GM19452 (cell line): ENCODE data around the gene IGHMBP2.

Experiments
- ATAC-seq: cut with Tn5 transposase; IDR thresholded peaks from one replicate; pipeline ENCODE4 v1.9.1; 2021; ENCODE audit not compliant: unreplicated experiment

Gene IGHMBP2

DNA sequence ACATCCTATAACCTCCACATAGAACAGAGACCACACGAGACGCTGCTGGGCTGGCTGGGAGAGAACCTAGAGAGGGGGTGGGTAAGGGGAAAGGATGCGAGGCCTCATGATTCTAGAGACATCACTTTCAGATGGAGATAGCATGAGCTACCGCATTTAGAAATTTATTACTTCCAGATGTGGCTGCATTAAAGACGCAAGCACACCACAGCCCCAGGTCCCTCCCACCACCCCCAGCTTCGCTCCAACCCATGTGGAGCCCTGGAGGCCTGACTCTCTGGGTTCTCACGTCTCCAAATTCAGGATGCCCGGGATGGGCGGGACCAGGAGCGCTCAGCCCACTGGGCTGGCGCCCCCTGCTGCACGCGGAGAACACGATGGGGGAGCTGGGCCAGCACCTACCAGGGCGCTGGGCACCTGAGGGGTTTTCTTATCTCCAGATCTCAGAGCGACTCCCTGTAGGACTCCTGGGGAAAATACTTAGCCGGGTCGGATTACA, 13.7 kb upstream of the IGHMBP2 start:
- ATAC-seq: no peak

DNA sequence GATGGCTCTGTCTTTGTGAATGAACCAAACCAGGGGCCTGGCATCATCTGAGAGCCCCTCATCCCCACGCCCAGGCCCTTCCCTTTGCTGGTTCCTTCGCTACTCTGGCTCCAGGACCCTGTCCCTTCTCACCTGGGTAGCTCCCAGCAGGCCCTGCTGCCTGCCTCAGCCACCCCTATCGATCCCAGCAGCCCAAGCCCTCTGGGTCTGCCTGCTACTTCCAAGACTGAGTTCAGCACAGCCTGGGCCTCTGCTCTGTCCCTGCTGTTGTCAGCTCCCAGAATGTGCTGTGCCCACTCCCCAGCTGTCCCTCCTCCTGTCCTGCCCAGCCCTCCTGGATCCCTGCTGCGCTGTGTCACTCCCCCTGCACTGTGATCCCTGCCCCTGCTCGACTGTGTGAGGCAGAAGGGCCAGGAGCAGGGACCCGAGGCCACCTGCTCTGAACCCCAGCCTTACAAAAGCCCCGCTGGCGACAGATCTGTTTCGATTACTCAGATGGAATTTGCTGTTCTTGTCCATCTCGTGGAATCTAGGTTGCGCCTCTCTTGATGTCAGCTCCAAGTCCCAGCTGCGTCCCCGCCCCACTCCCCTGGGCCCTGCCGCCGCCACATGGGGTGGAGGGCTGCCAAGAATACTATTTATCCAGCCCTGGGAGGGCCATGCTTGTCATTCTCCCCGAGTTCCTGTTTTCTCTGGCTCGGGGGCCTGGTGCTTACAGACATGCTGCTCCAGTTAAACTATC, 13.0 kb upstream of the IGHMBP2 start:
- no peak for ATAC-seq

DNA sequence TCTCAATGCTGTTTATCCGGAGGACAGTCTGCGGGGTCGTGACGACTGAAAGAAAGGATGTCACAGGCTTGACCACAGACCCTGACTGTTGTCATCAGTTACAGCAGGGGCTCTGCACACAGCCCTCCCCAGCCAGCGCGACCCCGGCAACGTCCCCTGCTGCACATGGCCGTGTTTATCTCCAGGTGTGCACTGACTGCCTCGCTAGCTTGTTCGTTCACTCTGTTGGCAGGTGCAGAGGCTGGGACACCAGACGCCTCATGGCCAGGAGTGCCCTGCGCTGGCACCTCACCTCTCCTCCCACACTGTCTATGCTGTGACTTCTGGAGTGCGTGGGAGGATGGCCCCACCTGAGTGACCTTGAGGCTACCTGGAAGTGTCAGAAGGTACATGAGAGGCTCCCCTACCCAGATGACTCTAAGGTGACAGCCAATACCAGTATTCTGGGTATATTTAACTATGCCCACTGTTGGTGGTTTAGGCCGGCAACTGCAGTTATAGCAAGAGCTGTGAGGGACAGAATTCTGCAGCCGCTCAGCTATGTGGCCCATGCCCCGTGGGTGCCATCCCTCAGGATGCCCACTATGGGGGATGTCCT, 12.2 kb upstream of the IGHMBP2 start:
- no peak for ATAC-seq

DNA sequence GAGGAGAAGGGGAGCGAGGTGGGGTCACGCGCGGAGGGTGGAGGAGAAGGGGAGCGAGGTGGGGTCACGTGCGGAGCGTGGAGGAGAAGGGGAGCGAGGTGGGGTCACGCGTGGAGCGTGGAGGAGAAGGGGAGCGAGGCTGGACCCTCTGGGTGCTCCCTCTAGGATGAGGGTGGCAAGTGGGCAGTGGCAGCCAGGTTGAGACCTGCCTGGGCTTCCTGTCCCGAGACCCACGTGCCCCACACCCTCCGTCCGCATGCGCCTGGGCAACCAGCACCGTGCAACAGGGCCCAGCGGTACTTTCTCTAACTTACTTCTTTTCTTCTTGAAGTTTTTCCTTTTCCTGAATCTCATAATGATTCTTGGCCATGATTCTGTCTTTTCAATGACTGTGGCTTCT, 11.1 kb upstream of the IGHMBP2 start:
- ATAC-seq: no peak

DNA sequence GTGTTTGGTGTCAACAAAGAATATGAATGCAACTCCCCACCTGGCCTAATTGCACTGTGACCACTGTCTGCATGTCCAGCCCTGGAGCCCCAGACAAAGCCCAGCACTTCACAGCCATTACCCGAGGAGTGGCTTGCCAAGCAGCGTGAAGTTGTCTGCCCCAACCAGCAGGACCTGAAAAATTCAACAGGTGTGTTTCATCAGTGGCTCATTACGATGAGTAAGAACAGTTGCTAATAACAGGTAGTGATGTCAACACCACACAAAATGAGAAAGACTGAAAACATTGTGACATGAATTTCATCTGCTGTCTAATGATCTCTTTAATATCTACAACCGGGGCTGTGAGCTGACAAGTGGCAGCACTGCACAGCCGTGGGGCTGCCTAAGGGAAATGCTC, 10.4 kb upstream of the IGHMBP2 start:
- no peak for ATAC-seq

DNA sequence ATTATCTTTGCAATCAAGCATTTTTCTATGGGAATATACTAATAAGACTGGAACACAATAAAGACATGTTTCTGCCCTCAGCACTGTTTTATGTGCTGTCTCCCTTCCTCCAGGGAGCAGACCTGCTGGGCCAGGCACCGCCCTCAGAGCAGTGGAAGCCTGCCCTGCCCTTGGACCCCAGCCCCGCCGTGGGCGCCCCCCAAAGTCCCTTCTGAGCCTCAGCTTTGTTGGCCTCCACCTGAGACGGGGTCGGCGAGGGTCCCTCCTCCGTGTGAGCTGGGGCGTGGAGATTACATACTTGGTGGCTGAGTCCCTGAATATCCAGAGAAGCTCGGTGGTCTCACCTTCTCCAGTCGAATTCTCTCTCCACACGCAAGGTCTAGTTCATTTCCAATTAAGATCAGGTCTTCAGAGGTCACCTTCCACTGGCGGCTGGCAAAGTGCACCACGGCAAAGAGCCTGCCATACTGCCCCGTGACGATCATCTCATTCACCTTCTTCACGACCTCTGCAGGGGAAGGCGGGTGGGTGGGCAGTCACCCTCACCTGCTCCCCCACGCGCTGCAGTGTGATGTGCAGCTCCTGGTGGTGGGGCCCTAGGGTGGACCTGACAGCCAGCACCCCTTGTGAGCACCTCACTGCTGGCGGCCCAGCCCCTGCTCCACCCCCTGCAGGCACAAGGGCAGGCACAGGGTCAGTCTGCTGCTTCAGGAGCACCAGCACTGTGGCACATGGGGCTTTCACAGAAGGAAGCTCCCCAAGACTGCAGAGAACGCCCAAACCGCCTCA, 7.3 kb upstream of the IGHMBP2 start:
- no peak for ATAC-seq

DNA sequence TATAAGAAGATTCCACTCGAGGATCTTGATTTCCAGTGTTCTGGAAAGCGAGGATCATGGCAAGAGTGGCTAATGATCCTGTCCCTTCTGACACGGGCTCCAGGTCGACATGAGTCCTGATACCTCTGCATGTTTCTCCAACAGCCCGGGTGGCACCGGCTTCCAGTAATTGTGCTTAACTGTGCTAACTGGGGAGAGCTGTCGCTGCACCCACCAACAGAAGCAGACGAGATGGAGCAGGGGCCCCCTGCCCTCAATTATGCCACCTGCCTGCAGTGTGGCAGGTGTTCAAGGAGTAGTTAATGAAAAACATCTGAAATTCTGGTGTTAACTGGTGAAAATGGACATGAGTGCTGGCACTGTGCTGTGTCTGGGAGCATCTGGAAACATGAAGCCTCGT, 6.2 kb upstream of the IGHMBP2 start:
- no peak for ATAC-seq

DNA sequence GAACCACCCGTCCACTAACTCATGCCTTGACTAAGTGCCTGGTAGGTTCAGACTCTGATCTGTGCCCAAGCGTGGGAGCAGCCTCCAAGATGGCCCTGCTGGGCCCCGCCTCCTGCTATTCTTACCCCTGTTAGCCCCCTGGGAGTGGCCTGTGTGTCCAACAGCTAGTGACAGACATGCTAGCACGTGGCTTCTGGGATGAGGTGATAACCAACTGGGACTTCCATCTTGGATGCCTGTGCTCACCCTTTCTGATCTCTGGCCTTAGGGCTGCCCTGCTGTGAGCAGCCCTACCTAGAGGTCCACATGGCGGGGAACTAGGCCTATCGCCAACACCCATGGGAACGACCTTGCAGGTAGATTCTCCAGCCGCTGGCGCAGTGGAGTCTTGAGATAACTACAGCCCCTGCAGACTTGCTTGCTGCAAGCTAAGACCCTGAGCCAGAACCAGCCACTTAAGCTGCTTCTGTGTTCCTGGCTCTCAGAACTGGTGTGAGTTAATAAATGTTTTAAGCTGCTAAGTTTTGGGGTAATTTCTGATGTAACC, 2.8 kb upstream of the IGHMBP2 start:
- no peak for ATAC-seq

DNA sequence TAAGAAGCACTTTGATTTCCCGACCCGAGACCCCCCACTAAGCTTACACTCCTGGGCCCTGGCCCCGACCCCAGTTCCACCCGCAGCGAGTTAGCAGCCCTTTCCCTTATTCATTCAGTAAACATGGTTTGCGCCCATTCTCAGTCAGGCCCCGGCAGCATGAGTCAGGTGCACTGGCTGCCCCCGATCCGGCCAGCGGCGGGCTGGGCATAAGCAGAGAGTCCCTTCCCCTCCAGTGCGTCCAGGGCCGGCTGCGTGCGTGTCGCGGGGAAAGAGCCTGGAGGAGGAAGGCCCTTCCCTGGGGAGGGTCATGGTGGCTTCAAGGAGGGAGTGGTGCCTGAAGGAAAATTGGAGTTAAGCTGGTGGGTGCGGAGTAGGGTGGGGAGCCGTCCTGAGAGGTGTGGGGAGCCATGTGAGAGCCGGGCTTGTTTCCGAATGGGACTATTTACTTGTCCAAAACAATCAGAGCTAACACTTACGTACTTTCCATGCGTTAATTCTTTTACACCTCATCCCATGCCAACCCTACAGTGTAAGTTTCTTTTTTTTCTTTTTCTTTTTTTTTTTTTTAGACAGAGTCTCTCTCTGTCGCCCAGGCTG, 657 bp downstream of the IGHMBP2 start:
- ATAC-seq: no peak

DNA sequence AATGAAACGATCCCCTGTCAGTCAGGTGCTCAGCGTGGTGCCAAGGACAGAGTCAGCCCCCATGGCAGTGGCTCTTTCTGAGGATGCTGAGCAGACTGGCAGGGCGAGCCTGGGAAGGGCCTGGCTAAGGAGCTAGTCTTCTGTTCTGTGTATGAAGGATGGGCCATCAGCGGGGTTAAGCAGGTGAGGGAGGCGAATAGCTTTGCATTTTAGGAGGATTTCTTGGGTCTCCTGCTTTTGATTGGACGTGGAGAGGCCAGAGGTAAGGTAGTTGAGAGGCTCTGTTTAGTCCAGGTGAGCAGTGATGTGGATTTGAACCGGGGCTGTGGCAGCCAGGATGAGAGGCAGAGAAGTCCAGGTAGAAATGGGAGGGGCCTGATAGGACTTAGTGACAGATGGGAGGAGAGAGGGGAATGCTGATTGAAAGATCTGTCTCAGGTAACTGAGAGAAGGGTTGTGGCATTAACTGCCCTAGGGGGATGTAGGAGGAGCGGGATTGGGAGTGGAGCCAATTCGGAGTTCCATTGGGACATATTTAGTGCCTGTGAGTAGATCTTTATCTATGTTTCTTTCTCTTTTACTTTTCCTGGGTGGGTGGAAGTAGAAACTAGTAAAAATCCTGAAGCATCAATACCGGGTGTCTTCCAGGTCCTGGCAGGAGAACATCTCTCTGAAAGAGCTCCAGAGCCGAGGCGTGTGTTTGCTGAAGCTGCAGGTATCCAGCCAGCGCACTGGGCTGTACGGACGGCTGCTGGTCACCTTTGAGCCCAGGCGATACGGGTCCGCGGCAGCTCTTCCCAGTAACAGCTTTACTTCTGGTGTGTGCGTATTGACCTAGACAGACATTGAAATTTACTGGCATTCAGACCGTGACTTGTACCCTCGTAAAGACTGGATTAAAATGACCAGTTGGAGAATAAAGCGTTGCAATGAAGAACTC, 2.0 kb downstream of the IGHMBP2 start:
- ATAC-seq: no peak

DNA sequence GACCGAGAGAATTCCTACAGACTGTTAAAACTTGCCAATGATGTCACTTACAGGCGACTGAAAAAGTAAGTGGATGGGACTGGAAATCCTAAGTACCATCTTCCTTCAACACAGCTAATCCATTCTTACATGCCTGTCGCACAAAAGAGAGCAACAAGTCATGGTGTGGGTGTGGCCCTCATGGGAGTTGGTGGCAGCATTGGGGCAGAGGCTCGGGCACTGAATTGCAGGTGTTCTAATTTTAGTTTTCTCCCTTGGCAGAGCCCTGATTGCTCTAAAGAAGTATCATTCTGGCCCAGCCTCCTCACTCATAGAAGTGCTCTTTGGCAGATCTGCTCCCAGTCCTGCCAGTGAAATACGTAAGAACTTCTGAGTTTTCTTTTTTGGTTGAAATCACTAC, 4.6 kb downstream of the IGHMBP2 start:
- ATAC-seq: no peak

DNA sequence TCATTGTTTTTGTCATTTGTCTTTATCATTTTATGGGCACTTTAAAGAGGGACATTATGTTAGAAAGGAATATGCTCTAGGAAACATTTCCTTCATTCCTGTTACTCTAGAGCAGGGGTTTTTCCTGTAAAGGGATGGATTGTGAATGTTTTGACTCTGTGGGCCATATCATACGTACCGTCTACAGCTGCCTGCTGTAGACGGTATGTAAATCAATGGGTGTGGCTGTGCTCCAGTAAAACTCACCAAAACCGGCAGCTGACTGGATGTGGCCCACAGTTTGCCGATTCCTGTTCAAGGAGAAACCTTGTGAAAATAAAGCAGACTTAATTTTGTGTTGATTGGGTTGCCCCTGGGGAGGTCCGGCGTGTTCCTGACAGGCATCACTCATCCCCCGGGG, 7.3 kb downstream of the IGHMBP2 start:
- no peak for ATAC-seq

DNA sequence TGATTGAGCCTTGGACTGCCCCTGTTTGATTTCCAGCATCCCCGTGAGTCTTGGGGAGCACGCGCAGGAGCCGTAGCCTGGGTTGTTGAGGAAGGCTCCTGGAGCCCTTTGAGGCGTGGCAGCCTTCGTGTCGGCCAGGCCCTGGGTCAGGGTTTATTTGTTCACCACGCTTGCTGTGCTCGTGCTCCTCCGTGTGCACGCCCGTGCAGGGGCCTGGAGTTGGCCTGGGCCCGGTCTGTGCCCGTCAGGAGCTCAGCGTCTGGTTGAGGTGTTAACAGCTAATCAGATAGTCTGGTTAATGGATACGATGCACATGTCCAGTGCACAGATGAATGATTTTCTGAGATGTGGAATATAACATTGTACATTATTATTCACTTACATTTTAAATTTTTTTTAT, 8.0 kb downstream of the IGHMBP2 start:
- ATAC-seq: no peak

DNA sequence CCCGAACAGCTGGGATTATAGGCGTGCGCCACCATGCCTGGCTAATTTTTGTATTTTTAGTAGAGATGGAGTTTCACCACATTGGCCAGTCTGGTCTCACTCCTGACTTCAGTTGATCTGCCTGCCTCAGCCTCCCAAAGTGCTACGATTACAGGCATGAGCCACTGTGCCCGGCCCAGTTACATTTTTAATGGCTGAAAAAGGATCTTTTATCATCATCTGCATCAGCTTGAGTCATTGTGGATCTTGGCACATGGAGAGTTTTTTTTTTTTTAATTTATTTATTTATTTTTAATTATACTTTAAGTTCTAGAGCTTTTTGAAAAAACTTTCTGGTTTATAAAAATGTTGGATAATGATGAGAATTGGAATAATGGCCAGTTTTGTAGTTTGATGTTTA, 8.6 kb downstream of the IGHMBP2 start:
- no peak for ATAC-seq

DNA sequence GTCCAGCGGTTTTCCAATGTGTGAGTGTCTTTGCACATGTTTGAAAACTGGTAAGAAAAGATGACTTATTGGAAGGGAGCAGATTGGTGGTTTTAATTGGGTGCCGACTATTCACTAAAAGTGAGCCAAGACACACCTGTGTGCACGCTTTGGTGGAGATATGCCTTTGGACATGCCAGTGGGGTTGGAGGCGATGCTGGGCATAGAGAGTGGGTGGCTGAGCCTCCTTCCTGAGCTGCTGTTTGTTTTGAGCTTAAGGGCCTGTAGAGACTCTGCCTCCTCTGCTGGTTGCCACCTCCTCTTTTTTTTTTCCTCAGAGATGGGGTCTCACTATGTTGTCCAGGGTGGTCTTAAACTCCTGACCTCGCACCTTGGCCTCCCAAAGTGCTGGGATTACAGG, 9.5 kb downstream of the IGHMBP2 start:
- no peak for ATAC-seq

DNA sequence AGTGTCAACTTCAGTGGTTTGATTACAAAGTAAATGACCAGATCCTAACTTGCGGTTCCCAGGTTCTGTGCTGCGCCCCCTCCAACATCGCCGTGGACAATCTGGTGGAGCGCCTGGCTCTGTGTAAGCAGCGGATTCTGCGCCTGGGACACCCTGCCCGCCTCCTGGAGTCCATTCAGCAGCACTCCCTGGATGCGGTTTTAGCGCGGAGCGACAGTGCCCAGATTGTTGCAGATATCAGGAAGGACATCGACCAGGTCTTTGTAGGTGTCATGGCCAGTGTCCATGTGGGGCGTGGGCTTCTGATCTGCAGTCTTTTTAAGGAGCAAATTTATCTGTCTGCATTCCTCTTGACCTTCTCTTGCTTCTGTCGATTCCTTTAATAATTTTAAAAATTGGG, 11.1 kb downstream of the IGHMBP2 start:
- ATAC-seq: no peak

DNA sequence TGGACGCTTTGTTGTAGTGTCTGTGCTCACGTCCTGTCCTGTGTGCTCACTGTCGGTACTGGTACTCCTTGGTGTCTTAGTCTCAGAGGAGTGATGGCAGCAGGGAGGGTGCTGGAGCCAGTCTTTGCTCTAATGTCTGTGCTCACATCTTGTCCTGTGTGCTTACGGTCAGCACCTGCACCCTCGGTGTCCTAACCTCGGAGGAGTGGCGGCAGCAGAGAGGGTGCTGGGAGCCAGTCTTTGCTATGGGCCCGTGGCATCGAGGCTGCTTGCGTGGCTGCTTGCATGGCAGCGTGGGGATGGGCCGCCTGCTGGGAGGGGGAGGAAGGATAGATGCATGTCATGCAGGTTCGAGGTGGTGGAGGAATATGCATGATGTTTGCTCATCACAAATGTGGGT, 12.7 kb downstream of the IGHMBP2 start:
- no peak for ATAC-seq

DNA sequence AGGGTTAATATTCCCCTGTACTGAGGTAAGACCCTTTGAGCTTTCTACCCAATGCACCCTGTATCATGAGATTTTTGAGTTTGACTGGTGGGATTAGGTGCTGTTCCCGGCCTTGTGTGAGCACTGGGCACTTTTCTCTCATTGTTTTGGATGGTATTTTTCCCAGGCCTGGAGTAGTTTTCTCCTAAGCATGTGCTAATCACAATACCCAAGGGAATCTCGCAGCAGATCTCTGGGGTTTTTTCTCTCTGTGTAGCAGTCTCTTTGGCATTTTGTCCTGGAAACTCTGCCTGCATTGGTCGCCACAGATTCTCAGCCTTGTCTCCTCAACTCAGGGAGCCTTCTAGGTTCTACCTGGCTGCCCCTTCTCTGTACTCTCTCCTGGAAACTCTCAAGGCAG, 19.9 kb downstream of the IGHMBP2 start:
- ATAC-seq: no peak

DNA sequence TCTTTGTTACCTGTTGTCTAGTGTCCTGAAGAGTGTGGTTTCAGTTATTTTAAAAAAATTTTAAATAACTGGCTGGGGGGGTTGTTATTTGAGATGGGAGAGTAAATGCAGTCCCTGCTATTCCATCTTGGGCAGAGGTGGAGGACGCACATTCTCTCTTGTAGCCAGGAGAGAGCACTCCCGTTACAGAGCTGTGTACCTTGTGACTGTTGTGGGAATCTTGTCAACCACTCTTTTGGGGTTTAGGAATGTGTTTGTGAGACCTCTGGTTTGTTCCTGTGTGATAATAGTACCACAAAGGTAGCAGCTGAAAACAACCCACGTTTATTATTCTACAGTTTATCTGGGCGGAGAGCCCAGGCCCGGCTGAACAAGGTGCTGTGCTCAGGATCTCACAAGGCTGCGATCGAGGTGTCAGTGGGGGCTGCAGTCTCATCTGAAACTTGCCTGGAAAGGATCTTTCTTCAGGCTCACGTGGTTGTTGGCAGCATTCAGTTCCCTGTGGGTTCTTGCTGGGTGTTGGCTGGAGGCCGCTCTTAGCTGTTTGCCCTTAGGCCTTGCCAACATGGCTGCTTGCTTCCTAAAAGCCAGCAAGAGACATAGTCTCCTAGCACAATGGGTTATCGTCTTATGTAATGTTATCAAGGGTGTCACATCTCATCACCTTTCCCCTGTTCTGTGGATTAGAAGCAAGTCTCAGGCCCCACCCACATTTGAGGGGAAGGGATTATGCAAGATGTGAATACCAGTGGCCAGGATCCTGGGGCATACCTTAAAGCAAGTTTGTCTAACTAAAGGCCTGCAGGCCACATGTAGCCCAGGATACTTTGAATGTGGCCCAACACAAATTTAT, 20.6 kb downstream of the IGHMBP2 start:
- ATAC-seq: no peak
